Measurements from ENCODE around the gene MAP2K4. TPM values are rescaled to one million over a fixed set of nuclear protein-coding genes. Genes with fewer than 3 reads are reported as not detected.

MAP2K4 gene
- total and polyA plus RNA-seq, 7 donors: 12.9 to 40.0 (median 31.4) TPM

- TF ChIP-seq, protein P1, sequence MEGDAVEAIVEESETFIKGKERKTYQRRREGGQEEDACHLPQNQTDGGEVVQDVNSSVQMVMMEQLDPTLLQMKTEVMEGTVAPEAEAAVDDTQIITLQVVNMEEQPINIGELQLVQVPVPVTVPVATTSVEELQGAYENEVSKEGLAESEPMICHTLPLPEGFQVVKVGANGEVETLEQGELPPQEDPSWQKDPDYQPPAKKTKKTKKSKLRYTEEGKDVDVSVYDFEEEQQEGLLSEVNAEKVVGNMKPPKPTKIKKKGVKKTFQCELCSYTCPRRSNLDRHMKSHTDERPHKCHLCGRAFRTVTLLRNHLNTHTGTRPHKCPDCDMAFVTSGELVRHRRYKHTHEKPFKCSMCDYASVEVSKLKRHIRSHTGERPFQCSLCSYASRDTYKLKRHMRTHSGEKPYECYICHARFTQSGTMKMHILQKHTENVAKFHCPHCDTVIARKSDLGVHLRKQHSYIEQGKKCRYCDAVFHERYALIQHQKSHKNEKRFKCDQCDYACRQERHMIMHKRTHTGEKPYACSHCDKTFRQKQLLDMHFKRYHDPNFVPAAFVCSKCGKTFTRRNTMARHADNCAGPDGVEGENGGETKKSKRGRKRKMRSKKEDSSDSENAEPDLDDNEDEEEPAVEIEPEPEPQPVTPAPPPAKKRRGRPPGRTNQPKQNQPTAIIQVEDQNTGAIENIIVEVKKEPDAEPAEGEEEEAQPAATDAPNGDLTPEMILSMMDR (IDR thresholded peaks at IDR 0.05): no peak
- no peaks in the 10 kb centered on the region for H3K36me3 ChIP-seq (ENCODE audit: insufficient read depth in 1 of 2, low read depth in 1 of 2)
- 77 to 82% (median 81%) methylated on average over 13 of the region's 13 CpGs for WGBS, 3 donors
- no peaks in the 10 kb centered on the region for H3K27me3 ChIP-seq (ENCODE audit: insufficient read depth in 3 of 3, low read length in 2 of 3)
- ATAC-seq (no peak), DNase-seq (no peak)
- intact Hi-C loops (cut with DNase I): no loop called here
- H3K4me1 ChIP-seq: no peaks in the 10 kb centered on the region
- no peak overlapping the region for H3K4me3 ChIP-seq
- H3K27ac ChIP-seq: no peak overlapping the region
- H3K9me3 ChIP-seq: no peaks in the 10 kb centered on the region
These were observed 158.1 kb downstream of the MAP2K4 start for GRCh38 chr17:12178644-12179330.

DNA sequence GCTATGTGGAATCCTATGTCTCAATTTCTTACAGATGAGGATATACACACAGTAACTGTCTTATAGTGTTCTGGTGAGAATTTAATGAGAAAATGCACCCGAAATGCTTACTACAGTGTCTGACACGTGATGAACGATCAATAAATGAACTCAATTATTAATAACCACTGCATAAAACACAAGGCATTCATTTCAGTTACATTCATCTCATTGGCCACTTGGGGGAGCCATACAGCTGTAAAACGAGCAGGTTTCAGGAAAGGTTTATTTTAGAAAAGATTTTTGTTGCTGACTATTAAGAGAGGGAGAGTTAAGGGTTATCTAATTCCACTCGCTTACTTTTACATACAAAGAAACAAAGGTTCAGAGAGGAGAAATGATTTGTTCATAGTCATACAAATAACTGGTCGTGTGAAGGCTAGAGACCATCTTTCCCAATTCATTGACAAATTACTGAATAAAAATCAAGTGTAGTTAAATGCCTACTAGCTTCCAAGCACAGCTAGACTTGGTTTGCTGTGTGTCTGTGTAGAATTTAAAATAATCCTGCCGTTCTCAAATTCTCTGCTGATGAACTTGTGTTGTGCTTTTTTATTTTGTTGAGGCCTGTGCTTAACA is 160.1 kb downstream of the MAP2K4 start:
- WGBS, 3 donors: 12 to 17% (median 14%) methylated on average over 7 of the region's 7 CpGs
- H3K36me3 ChIP-seq (ENCODE audit: insufficient read depth in 1 of 2, low read depth in 1 of 2): no peaks in the 10 kb centered on the region
- DNase-seq (no peak), ATAC-seq (no peak)
- H3K27ac ChIP-seq: no peak overlapping the region
- H3K4me3 ChIP-seq: no peak overlapping the region
- intact Hi-C loops (cut with DNase I): loop anchor here in 1 of 2 donors (10.0 kb wide), 1 partner anchor 824 kb away; no protein-coding TSS in a partner anchor
- no peaks in the 10 kb centered on the region for H3K27me3 ChIP-seq (ENCODE audit: insufficient read depth in 3 of 3, low read length in 2 of 3)
- H3K9me3 ChIP-seq: no peaks in the 10 kb centered on the region
- no peaks in the 10 kb centered on the region for H3K4me1 ChIP-seq
- TF ChIP-seq, protein P1 (IDR thresholded peaks at IDR 0.05): peak; percentile 55

GRCh38 chr17:12187658-12188057 is 167.0 kb downstream of the MAP2K4 start:
- 78 to 94% (median 90%) methylated on average over 1 of the region's 1 CpG for WGBS, 3 donors
- ATAC-seq (no peak), DNase-seq (no peak)
- Histone ChIP-seq H3K4me3 (no peak overlapping the region), H3K27ac (no peak overlapping the region), H3K27me3 (ENCODE audit: insufficient read depth in 3 of 3, low read length in 2 of 3) (no peaks in the 10 kb centered on the region), H3K36me3 (ENCODE audit: insufficient read depth in 1 of 2, low read depth in 1 of 2) (no peaks in the 10 kb centered on the region), H3K4me1 (no peaks in the 10 kb centered on the region), H3K9me3 (peaks cover 9% of the 10 kb centered on the region)
- TF ChIP-seq, protein P1 (IDR thresholded peaks at IDR 0.05): no peak
- intact Hi-C loops (cut with DNase I): loop anchor here in 1 of 2 donors (10.0 kb wide), 1 partner anchor 817 kb away; no protein-coding TSS in a partner anchor

DNA sequence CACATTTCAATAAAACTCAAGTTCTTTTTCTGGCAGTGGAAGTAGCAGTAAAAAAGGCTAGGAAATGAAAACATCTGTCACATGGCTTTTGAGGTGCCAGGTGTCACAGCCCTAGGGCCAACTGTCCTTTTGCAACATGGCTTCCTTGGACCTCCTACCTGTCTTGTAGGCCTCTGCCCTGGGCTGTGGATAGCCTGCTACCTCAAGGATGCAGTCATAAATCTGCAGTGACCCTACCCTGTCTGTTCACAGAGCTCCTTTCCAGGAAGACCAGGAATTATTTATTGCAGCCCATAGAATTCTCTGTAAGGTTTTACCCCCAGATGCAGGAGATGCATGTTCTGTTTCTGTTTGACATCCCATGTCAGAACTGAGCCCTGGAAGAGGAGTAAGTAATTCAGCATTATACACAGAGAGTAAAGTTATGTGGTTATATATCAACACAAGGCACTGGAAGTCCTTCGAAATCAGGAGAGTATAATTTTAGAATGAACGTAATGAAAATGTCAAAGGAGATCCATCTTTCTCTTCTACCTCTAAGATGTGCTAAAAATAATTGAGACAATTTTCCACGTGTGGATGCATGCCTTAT is 172.6 kb downstream of the MAP2K4 start:
- Histone ChIP-seq H3K9me3 (no peaks in the 10 kb centered on the region), H3K4me1 (no peaks in the 10 kb centered on the region), H3K4me3 (no peak overlapping the region), H3K36me3 (ENCODE audit: insufficient read depth in 1 of 2, low read depth in 1 of 2) (no peaks in the 10 kb centered on the region), H3K27me3 (ENCODE audit: insufficient read depth in 3 of 3, low read length in 2 of 3) (no peaks in the 10 kb centered on the region), H3K27ac (no peak overlapping the region)
- intact Hi-C loops (cut with DNase I): no loop called here
- TF ChIP-seq, protein P1 (IDR thresholded peaks at IDR 0.05): no peak
- no peak for DNase-seq
- no peak for ATAC-seq
- 64 to 73% (median 69%) methylated on average over 3 of the region's 3 CpGs for WGBS, 3 donors

Other genes starting within 250 kb of the MAP2K4 start
- 1 to 10 TPM; 3.4 to 6.3 (median 4.8) TPM for gene ZNF18, start 23.4 kb upstream of the MAP2K4 start, total RNA-seq
- gene ZNF18, start 23.4 kb upstream of the MAP2K4 start, polyA plus RNA-seq: 10 to 100 TPM in 1 of 3 donors, 1 to 10 TPM in 2; 4.1 to 10.0 (median 5.0) TPM